Endothelial cell of umbilical vein (primary cell): ENCODE data around the gene QSER1. TPM values are rescaled to one million over a fixed set of nuclear protein-coding genes. Genes with fewer than 3 reads are reported as not detected.

Source experiments
- BruUV-seq: library from RNA; stranded (reverse); fragments of 400-500 nt; replicated peaks from 2 replicates; lab custom pipeline; 2021; lab: Mats Ljungman, UMichigan
- CTCF ChIA-PET: fragments of 300-600, 350-600 bp; sonication (Branson Sonifier 250); formaldehyde crosslinking; loops from one replicate; lab custom pipeline; 2021; ENCODE audit warnings: antibody characterized with exemption, inconsistent platforms; lab: Charles Lee
- POLR2A ChIA-PET: fragments of 300-600, 350-600 bp; sonication (Branson Sonifier 250); formaldehyde crosslinking; loops from one replicate; lab custom pipeline; 2021; ENCODE audit warnings: antibody characterized with exemption, inconsistent platforms; lab: Charles Lee
- DNase-seq: peaks from one replicate; pipeline ENCODE4 v3.0.0-alpha.2; 2011; ENCODE audit warnings: low read depth, low spot score
- FAIRE-seq: peaks from 2 replicates; lab custom pipeline; 2011; peaks lifted over from hg19 to GRCh38; lab: Jason Lieb, UNC
- H2AFZ ChIP-seq: 2 replicates; pipeline ENCODE4 v1.6.0; 2012; ENCODE audit warnings: low read depth, low read length, control low read depth, inconsistent platforms
- H3K27ac ChIP-seq: 2 replicates; pipeline ENCODE4 v1.5.1; 2011; ENCODE audit warnings: low read depth, mild to moderate bottlenecking, control low read depth, low read length, moderate library complexity; ENCODE audit not compliant: insufficient read depth
- H3K27me3 ChIP-seq, 2 experiments: 2 replicates each; pipeline versions ENCODE4 v1.6.0 to v1.6.1; 2011; ENCODE audit warnings: low read length in 2 of 2, mixed read lengths in 1 of 2; ENCODE audit not compliant: control insufficient read depth in 2 of 2, insufficient read depth in 2 of 2
- H3K36me3 ChIP-seq, 2 experiments: 2 replicates in 1 of 2; 3 replicates in 1 of 2; pipeline ENCODE4 v1.5.1; 2011; ENCODE audit warnings: low read length in 2 of 2, mild to moderate bottlenecking in 1 of 2, moderate library complexity in 1 of 2; ENCODE audit not compliant: control insufficient read depth in 2 of 2, insufficient read depth in 2 of 2; ENCODE audit errors: extremely low read depth in 1 of 2
- H3K4me1 ChIP-seq: 3 replicates; pipeline ENCODE4 v1.5.1; 2011; ENCODE audit warnings: mild to moderate bottlenecking, low read length; ENCODE audit not compliant: control insufficient read depth, insufficient read depth; ENCODE audit errors: extremely low read depth
- H3K4me2 ChIP-seq: 2 replicates; pipeline ENCODE4 v1.6.1; 2011; ENCODE audit warnings: low read length, control low read depth, mixed read lengths; ENCODE audit not compliant: insufficient read depth
- H3K4me3 ChIP-seq, 3 experiments: fragments of 200-600 bp in 1 of 3; sonication (generic), shearing (Covaris generic) in 1 of 3; replicated peaks in 1 of 3; 2 replicates each; pipeline ENCODE4 v1.5.1; 2011 to 2016; ENCODE audit warnings: control low read depth in 3 of 3, low read length in 3 of 3, mild to moderate bottlenecking in 2 of 3, inconsistent platforms in 1 of 3, low read depth in 1 of 3, moderate library complexity in 1 of 3; ENCODE audit not compliant: insufficient read depth in 1 of 3
- H3K79me2 ChIP-seq: 2 replicates; pipeline ENCODE4 v1.6.0; 2012; ENCODE audit warnings: low read length, inconsistent platforms; ENCODE audit not compliant: control insufficient read depth, insufficient read depth
- H3K9ac ChIP-seq: replicated peaks from 2 replicates; pipeline ENCODE3; 2011; ENCODE audit warnings: low read length, control low read depth; ENCODE audit not compliant: insufficient read depth; ENCODE audit errors: extremely low read depth
- H3K9me1 ChIP-seq: replicated peaks from 3 replicates; pipeline ENCODE4 v1.6.0; 2011; ENCODE audit warnings: mild to moderate bottlenecking, low read length; ENCODE audit not compliant: control insufficient read depth, insufficient read depth; ENCODE audit errors: extremely low read depth
- H3K9me3 ChIP-seq: replicated peaks from 2 replicates; pipeline ENCODE4 v1.5.1; 2012; ENCODE audit warnings: low read length, inconsistent platforms; ENCODE audit not compliant: control insufficient read depth, insufficient read depth
- H4K20me1 ChIP-seq: replicated peaks from 2 replicates; pipeline ENCODE3; 2011; ENCODE audit warnings: mild to moderate bottlenecking, low read length; ENCODE audit not compliant: control insufficient read depth, insufficient read depth; ENCODE audit errors: extremely low read depth
- CTCF ChIP-seq, 2 donors: IDR thresholded peaks; 1 replicate in 1 of 2; 2 replicates in 1 of 2; pipeline ENCODE4 v1.5.1; 2011; ENCODE audit warnings: low read length in 2 of 2, mild to moderate bottlenecking in 2 of 2, moderate library complexity in 2 of 2, control low read depth in 1 of 2, inconsistent platforms in 1 of 2, low read depth in 1 of 2; ENCODE audit not compliant: insufficient read depth in 1 of 2; ENCODE audit errors: extremely low read depth in 1 of 2
- EZH2 ChIP-seq: IDR thresholded peaks from 2 replicates; pipeline ENCODE4 v1.6.1; 2012; ENCODE audit warnings: borderline replicate concordance, low read depth, mild to moderate bottlenecking, moderate library complexity, low read length, inconsistent platforms; ENCODE audit not compliant: severe bottlenecking
- GATA2 ChIP-seq: IDR thresholded peaks from 2 replicates; pipeline ENCODE4 v1.7.0; 2011; ENCODE audit warnings: low read depth, mild to moderate bottlenecking, moderate library complexity, mixed read lengths, low read length; ENCODE audit not compliant: insufficient read length, insufficient read depth
- MAX ChIP-seq: IDR thresholded peaks from 2 replicates; pipeline ENCODE4 v1.6.1; 2011; ENCODE audit not compliant: insufficient read depth, insufficient read length
- MYC ChIP-seq: IDR thresholded peaks from one replicate; pipeline ENCODE4 v1.6.1; 2011; ENCODE audit warnings: mild to moderate bottlenecking, low read depth, low read length
- POLR2AphosphoS5 ChIP-seq: IDR thresholded peaks from 2 replicates; pipeline ENCODE4 v1.6.1; 2012; ENCODE audit warnings: low read depth, mild to moderate bottlenecking, control low read depth, low read length, moderate library complexity; ENCODE audit not compliant: insufficient read depth
- dilution Hi-C: fragments of 300-500 bp; cut with MboI; formaldehyde crosslinking; loops from one replicate; pipeline ENCODE4 v1.15.0; 2019; ENCODE audit warnings: low sequenced_read_pairs; ENCODE audit not compliant: extremely low pct_ligation_motif_present
- intact Hi-C: fragments of 100-400 bp; cut with micrococcal nuclease; formaldehyde crosslinking; loops from one replicate; pipeline ENCODE4 v1.10.0; 2022
- polyA plus RNA-seq, 4 experiments: library from polyadenylated mRNA; depleted of rRNA in 3 of 4; stranded (reverse) in 3 of 4; unstranded in 1 of 4; fragments of >200 nt; gene quantifications; 2 replicates each; pipeline versions ENCODE4 v1.2.1 to v1.2.3, GENCODE V29; 2011 to 2012; ENCODE audit warnings: missing spikeins in 1 of 4
- total RNA-seq: library from RNA; stranded (reverse); gene quantifications from 2 replicates; pipeline ENCODE4 v1.2.3, GENCODE V29; 2021

The QSER1 gene
- total and polyA plus RNA-seq, 2 donors (not counting 3 experiments of a cell fraction or from before 2014, with no cell fraction given): 5.5 to 36.6 TPM

GRCh38 chr11:32962016-32962415 is 69.4 kb downstream of the QSER1 start:
- no peak for DNase-seq
- BruUV-seq: no TSS peak
- dilution Hi-C loops: no loop called here

More at GRCh38 chr11:32962016-32962415, 69.4 kb downstream of the QSER1 start:
- no peak overlapping the region for H3K4me3 ChIP-seq
- CTCF ChIA-PET: interaction anchor here (2.2 kb wide), 1 partner anchor 103 kb away, joined by 27 read pairs; no protein-coding TSS in a partner anchor
- no peaks in the 10 kb centered on the region for H4K20me1 ChIP-seq
- H3K79me2 ChIP-seq: no peaks in the 10 kb centered on the region
- POLR2A ChIA-PET: no interaction called here
- no peak overlapping the region for H2AFZ ChIP-seq
- peaks cover 0 to 4% of the 10 kb centered on the region in 2 experiments for H3K36me3 ChIP-seq
- FAIRE-seq: no peak
- no peak overlapping the region for H3K9ac ChIP-seq
- no peak overlapping the region for H3K4me2 ChIP-seq
- TF ChIP-seq GATA2 (no peak), CTCF (IDR thresholded peaks at IDR 0.05; ENCODE audit: extremely low read depth in 1 of 2, insufficient read depth in 1 of 2, low read depth in 1 of 2, low read length in 2 of 2) (no peak), MYC (no peak), MAX (no peak), EZH2 (no peak), POLR2AphosphoS5 (no peak)
- no peak overlapping the region for H3K27ac ChIP-seq
- no peaks in the 10 kb centered on the region for H3K4me1 ChIP-seq
- H3K9me1 ChIP-seq: no peaks in the 10 kb centered on the region
- intact Hi-C loops: loop anchor here (5.0 to 10.0 kb wide), 2 partner anchors 365 to 723 kb away; no protein-coding TSS in a partner anchor
- H3K27me3 ChIP-seq: no peaks in the 10 kb centered on the region
- H3K9me3 ChIP-seq: no peaks in the 10 kb centered on the region
